PC-3 (cell line): ENCODE measurements around the gene LRWD1. TPM values are rescaled to one million over a fixed set of nuclear protein-coding genes. Genes with fewer than 3 reads are reported as not detected.

Experiments
- ATAC-seq: fragments of 200-7000 bp; cut with Tn5 transposase; 2 replicates; pipeline ENCODE4 v1.9.1; 2020; ENCODE audit warnings: mild to moderate bottlenecking, moderate library complexity
- BruUV-seq: library from RNA; stranded (reverse); fragments of 400-500 nt; replicated peaks from 2 replicates; lab custom pipeline; 2021; lab: Mats Ljungman, UMichigan
- CTCF ChIA-PET: fragments of 300-600 bp; sonication (Branson Sonifier 250); formaldehyde crosslinking; loops from one replicate; lab custom pipeline; 2022; ENCODE audit warnings: antibody characterized with exemption; lab: Charles Lee
- POLR2A ChIA-PET: fragments of 300-600 bp; sonication (Branson Sonifier 250); formaldehyde crosslinking; loops from one replicate; lab custom pipeline; 2022; ENCODE audit warnings: antibody characterized with exemption; ENCODE audit not compliant: unreplicated experiment; lab: Charles Lee
- DNase-seq: peaks from one replicate; pipeline ENCODE4 v3.0.0-alpha.2; 2015
- H2AFZ ChIP-seq: fragments of 300-600 bp; sonication (generic); 2 replicates; pipeline ENCODE4 v1.6.0; 2016; ENCODE audit warnings: antibody characterized with exemption, low read length
- H3F3A ChIP-seq: fragments of 300-600 bp; sonication (generic); one replicate; pipeline ENCODE4 v1.6.0; 2017; ENCODE audit warnings: antibody characterized with exemption, low read length, control low read depth, mild to moderate bottlenecking; ENCODE audit not compliant: unreplicated experiment
- H3K27ac ChIP-seq: fragments of 300-600 bp; sonication (generic); 2 replicates; pipeline ENCODE4 v1.5.1; 2016; ENCODE audit warnings: mild to moderate bottlenecking, low read length
- H3K27me3 ChIP-seq: fragments of 300-600 bp; sonication (generic); 2 replicates; pipeline ENCODE4 v1.6.1; 2016; ENCODE audit warnings: low read length, mixed read lengths
- H3K36me3 ChIP-seq: fragments of 300-600 bp; sonication (generic); 2 replicates; pipeline ENCODE4 v1.6.1; 2016; ENCODE audit warnings: low read depth, mixed run types, low read length, mixed read lengths
- H3K4me1 ChIP-seq: fragments of 300-600 bp; sonication (generic); 2 replicates; pipeline ENCODE4 v1.5.1; 2016; ENCODE audit warnings: low read length; ENCODE audit not compliant: insufficient read depth
- H3K4me2 ChIP-seq: fragments of 300-600 bp; sonication (generic); 2 replicates; pipeline ENCODE4 v1.6.0; 2016; ENCODE audit warnings: low read length
- H3K4me3 ChIP-seq: fragments of 300-600 bp; sonication (generic); 2 replicates; pipeline ENCODE4 v1.5.1; 2016; ENCODE audit warnings: mild to moderate bottlenecking, low read length, mixed read lengths
- H3K79me2 ChIP-seq: fragments of 300-600 bp; sonication (generic); 2 replicates; pipeline ENCODE4 v1.6.1; 2017; ENCODE audit warnings: low read length, mixed read lengths
- H3K9ac ChIP-seq: fragments of 300-600 bp; sonication (generic); 2 replicates; pipeline ENCODE4 v1.6.0; 2016; ENCODE audit warnings: mild to moderate bottlenecking, low read length
- H3K9me2 ChIP-seq: fragments of 300-600 bp; sonication (generic); replicated peaks from 2 replicates; pipeline ENCODE4 v1.6.1; 2016; ENCODE audit warnings: mixed run types, low read length, mixed read lengths
- H3K9me3 ChIP-seq: fragments of 300-600 bp; sonication (generic); 2 replicates; pipeline ENCODE4 v1.6.1; 2016; ENCODE audit warnings: low read length, mixed read lengths
- H4K20me1 ChIP-seq: fragments of 300-600 bp; sonication (generic); 2 replicates; pipeline ENCODE4 v1.6.1; 2016; ENCODE audit warnings: low read length, mixed read lengths
- CTCF ChIP-seq: fragments of 300-600 bp; sonication (generic); conservative IDR thresholded peaks from 2 replicates; pipeline ENCODE4 v1.5.1; 2017; ENCODE audit warnings: antibody characterized with exemption, low read depth, mild to moderate bottlenecking, low read length
- EZH2 ChIP-seq: fragments of 300-600 bp; sonication (generic); IDR thresholded peaks from one replicate; pipeline ENCODE4 v1.6.1; 2017; ENCODE audit warnings: antibody characterized with exemption, mild to moderate bottlenecking, low read length; ENCODE audit not compliant: unreplicated experiment
- EZH2phosphoT487 ChIP-seq: fragments of 300-600 bp; sonication (generic); IDR thresholded peaks from 2 replicates; pipeline ENCODE4 v1.6.1; 2018; ENCODE audit warnings: mild to moderate bottlenecking, antibody characterized with exemption, low read length, borderline replicate concordance
- intact Hi-C: fragments of 100-400 bp; cut with micrococcal nuclease; formaldehyde crosslinking; loops from 2 replicates; pipeline ENCODE4 v1.9.0; 2023
- total RNA-seq: library from RNA; depleted of rRNA; stranded (reverse); fragments of >200 nt; gene quantifications from 2 replicates; pipeline ENCODE4 v1.2.3, GENCODE V29; 2014

The LRWD1 gene
- total RNA-seq, 1 experiment from 2014 or later, result 41.8 TPM

- Histone ChIP-seq H3K36me3 (0 out of 2 replicates have a peak, but pooled peaks cover 3% of the 10 kb centered on the region), H3K9ac (no peak overlapping the region), H3K27ac (no peak overlapping the region), H3F3A (no peaks in the 10 kb centered on the region), H3K4me2 (no peak overlapping the region), H3K27me3 (no peaks in the 10 kb centered on the region), H3K4me1 (peaks cover 10% of the 10 kb centered on the region; the same call in 1 of the 2 replicates), H3K4me3 (no peak overlapping the region), H2AFZ (no peak overlapping the region), H3K79me2 (peaks cover 11% of the 10 kb centered on the region), H3K9me3 (no peaks in the 10 kb centered on the region), H4K20me1 (no peaks in the 10 kb centered on the region), H3K9me2 (no peaks in the 10 kb centered on the region)
- TF ChIP-seq EZH2phosphoT487, result no peak
- no peak for TF ChIP-seq CTCF
- TF ChIP-seq EZH2, result no peak
- intact Hi-C loops, result no loop called here
- BruUV-seq, result no TSS peak
- DNase-seq (no peak), ATAC-seq (no peak)
- CTCF ChIA-PET, result interaction anchor here (1.0 kb wide), 1 partner anchor 9 kb away, joined by 3 read pairs; no protein-coding TSS in a partner anchor
- POLR2A ChIA-PET, result no interaction called here
Observed at GRCh38 chr7:102459221-102459844, 5.5 kb upstream of the LRWD1 start.

- no peaks in the 10 kb centered on the region for H4K20me1 ChIP-seq
- ChIA-PET CTCF (no interaction called here), POLR2A (no interaction called here)
- H3K4me3 ChIP-seq, result no peak overlapping the region
- H3K27ac ChIP-seq, result no peak overlapping the region
- no peaks in the 10 kb centered on the region for H3K9me2 ChIP-seq
- H3F3A ChIP-seq, result no peaks in the 10 kb centered on the region
- ATAC-seq, result no peak
- intact Hi-C loops, result no loop called here
- no peak overlapping the region for H2AFZ ChIP-seq
- H3K27me3 ChIP-seq, result no peaks in the 10 kb centered on the region
- no peaks in the 10 kb centered on the region for H3K9me3 ChIP-seq
- 0 out of 2 replicates have a peak, but pooled peaks cover 3% of the 10 kb centered on the region for H3K36me3 ChIP-seq
- DNase-seq, result no peak
- H3K79me2 ChIP-seq, result peaks cover 18% of the 10 kb centered on the region
- no TSS peak for BruUV-seq
- H3K4me1 ChIP-seq, result peaks cover 10% of the 10 kb centered on the region; the same call in 1 of the 2 replicates
- H3K9ac ChIP-seq, result no peak overlapping the region
- no peak for TF ChIP-seq EZH2phosphoT487
- TF ChIP-seq CTCF, result no peak
- TF ChIP-seq EZH2, result no peak
- no peak overlapping the region for H3K4me2 ChIP-seq
Observed at GRCh38 chr7:102460467-102460866, 4.3 kb upstream of the LRWD1 start.
